K562 (cell line): Measurements from ENCODE around the gene CREB3L1. TPM values are rescaled to one million over a fixed set of nuclear protein-coding genes. Genes with fewer than 3 reads are reported as not detected.

ENCODE experiments used
- BACH1 ChIP-seq: fragments of 200-800 bp; sonication (Bioruptor generic); IDR thresholded peaks from 2 replicates; pipeline ENCODE4 v1.6.1; 2016; ENCODE audit warnings: missing genetic modification characterization, missing compliant biosample characterization
- CEBPB ChIP-seq: fragments of 450-650 bp; IDR thresholded peaks from 2 replicates; pipeline ENCODE4 v1.6.1; 2016; ENCODE audit warnings: missing genetic modification characterization, missing compliant biosample characterization
- NBN ChIP-seq: fragments of 450-650 bp; IDR thresholded peaks from 2 replicates; pipeline ENCODE4 v1.6.1; 2016; ENCODE audit warnings: low read depth, mild to moderate bottlenecking
- NR2C2 ChIP-seq, 2 experiments: fragments of 200-800 bp in 1 of 2; sonication (Bioruptor generic) in 1 of 2; sonication (generic) in 1 of 2; formaldehyde crosslinking in 1 of 2; IDR thresholded peaks; 2 replicates each; pipeline versions ENCODE4 v1.6.1 to v1.8.0; 2016 to 2022; ENCODE audit warnings: mild to moderate bottlenecking in 1 of 2, missing compliant biosample characterization in 1 of 2, missing genetic modification characterization in 1 of 2, missing genetic modification reagents in 1 of 2
- ZBTB8A ChIP-seq: fragments of 450-650 bp; IDR thresholded peaks from 2 replicates; pipeline ENCODE4 v1.6.1; 2018; ENCODE audit warnings: mild to moderate bottlenecking, moderate library complexity; ENCODE audit not compliant: partially characterized antibody
- ZNF224 ChIP-seq: sonication (generic); formaldehyde crosslinking; IDR thresholded peaks from 2 replicates; pipeline ENCODE4 v1.8.0; 2022; ENCODE audit warnings: mild to moderate bottlenecking, missing genetic modification reagents
- ZNF586 ChIP-seq: fragments of 450-650 bp; formaldehyde crosslinking; conservative IDR thresholded peaks from 2 replicates; pipeline ENCODE4 v1.4.0; 2020; ENCODE audit warnings: mild to moderate bottlenecking, moderate library complexity
- ZNF76 ChIP-seq: fragments of 250-450 bp; sonication (Bioruptor Pico); IDR thresholded peaks from 2 replicates; pipeline ENCODE4 v1.4.0; 2020; ENCODE audit warnings: mild to moderate bottlenecking, moderate library complexity, borderline replicate concordance
- polyA plus RNA-seq, 8 experiments: library from polyadenylated mRNA; depleted of rRNA in 4 of 8; stranded (reverse) in 5 of 8; unstranded in 3 of 8; fragments of >200 nt; fragmentation: Nextera tagmentation in 2 of 8; fragmentation: Illumina TruSeq in 1 of 8; extraction: Ambion mirVana in 2 of 8; extraction: Trizol in 1 of 8; gene quantifications; 2 replicates each; pipeline versions ENCODE4 v1.2.1 to v1.2.3, GENCODE V29; 2011 to 2014; ENCODE audit warnings: inconsistent platforms in 1 of 8, missing spikeins in 1 of 8
- total RNA-seq, 7 experiments: library from RNA; depleted of rRNA in 6 of 7; stranded (reverse); fragments of >200 nt in 6 of 7; fragmentation: Illumina TruSeq in 2 of 7; extraction: Trizol in 2 of 7; gene quantifications; 2 replicates each; pipeline versions ENCODE4 v1.2.1 to v1.2.3, GENCODE V29; 2011 to 2021; ENCODE audit warnings: low replicate concordance in 1 of 7
- TF ChIP-seq, protein P1 (sequence below): fragments of 450-650 bp; IDR thresholded peaks from 2 replicates; pipeline ENCODE4 v1.6.1; 2018; ENCODE audit warnings: mild to moderate bottlenecking, low read depth; ENCODE audit not compliant: partially characterized antibody
- TF ChIP-seq, protein P2 (sequence below): sonication (generic); formaldehyde crosslinking; IDR thresholded peaks from 2 replicates; pipeline ENCODE4 v1.8.0; 2022; ENCODE audit warnings: mild to moderate bottlenecking, missing genetic modification reagents
- TF ChIP-seq, protein P3 (sequence below): fragments of 250-450 bp; sonication (Bioruptor Pico); IDR thresholded peaks from 2 replicates; pipeline ENCODE4 v1.5.0; 2020; ENCODE audit warnings: mild to moderate bottlenecking

The CREB3L1 gene
- total and polyA plus RNA-seq, 9 of the 15 experiments (the other 6 are each of a cell fraction or from before 2014, with no cell fraction given), result 1.2 to 27.6 (median 3.7) TPM

DNA sequence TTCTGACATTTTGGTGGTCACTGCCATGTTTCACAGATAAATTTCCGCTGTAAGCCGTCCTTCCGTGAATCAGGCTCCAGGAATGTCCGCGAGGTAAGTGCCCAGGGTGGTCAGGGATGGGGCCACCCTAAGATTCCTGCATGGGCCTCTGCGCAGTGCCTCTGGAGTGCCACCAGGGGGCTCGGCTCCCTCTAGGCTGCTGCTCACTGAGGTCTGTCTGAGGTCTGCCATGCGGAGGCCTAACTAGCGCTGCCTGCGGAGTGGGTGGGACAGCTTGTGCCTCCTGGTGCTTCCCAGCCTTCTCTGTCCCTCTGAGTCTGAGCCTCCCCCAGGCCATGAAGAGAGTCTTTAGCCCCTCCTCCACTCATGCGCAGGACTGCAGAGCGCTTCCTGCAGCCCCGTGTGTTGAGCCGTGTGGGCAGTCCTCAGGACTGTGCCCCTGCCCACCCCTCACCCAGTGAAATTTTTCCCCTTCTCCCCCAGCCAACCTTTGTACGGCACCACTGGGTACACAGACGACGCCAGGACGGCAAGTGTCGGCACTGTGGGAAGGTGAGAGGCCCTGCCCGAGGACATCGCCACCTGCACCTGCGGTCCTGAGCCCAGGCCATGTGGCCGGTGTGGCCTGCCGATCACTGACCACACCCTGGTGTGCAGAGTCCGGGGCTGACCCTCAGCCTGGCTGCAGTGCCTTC, 92.1 kb downstream of the CREB3L1 start (continued):
- no peak for TF ChIP-seq ZBTB8A
- TF ChIP-seq, protein P1, sequence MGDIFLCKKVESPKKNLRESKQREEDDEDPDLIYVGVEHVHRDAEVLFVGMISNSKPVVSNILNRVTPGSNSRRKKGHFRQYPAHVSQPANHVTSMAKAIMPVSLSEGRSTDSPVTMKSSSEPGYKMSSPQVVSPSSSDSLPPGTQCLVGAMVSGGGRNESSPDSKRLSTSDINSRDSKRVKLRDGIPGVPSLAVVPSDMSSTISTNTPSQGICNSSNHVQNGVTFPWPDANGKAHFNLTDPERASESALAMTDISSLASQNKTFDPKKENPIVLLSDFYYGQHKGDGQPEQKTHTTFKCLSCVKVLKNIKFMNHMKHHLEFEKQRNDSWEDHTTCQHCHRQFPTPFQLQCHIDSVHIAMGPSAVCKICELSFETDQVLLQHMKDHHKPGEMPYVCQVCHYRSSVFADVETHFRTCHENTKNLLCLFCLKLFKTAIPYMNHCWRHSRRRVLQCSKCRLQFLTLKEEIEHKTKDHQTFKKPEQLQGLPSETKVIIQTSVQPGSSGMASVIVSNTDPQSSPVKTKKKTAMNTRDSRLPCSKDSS, result no peak
- TF ChIP-seq, protein P2, sequence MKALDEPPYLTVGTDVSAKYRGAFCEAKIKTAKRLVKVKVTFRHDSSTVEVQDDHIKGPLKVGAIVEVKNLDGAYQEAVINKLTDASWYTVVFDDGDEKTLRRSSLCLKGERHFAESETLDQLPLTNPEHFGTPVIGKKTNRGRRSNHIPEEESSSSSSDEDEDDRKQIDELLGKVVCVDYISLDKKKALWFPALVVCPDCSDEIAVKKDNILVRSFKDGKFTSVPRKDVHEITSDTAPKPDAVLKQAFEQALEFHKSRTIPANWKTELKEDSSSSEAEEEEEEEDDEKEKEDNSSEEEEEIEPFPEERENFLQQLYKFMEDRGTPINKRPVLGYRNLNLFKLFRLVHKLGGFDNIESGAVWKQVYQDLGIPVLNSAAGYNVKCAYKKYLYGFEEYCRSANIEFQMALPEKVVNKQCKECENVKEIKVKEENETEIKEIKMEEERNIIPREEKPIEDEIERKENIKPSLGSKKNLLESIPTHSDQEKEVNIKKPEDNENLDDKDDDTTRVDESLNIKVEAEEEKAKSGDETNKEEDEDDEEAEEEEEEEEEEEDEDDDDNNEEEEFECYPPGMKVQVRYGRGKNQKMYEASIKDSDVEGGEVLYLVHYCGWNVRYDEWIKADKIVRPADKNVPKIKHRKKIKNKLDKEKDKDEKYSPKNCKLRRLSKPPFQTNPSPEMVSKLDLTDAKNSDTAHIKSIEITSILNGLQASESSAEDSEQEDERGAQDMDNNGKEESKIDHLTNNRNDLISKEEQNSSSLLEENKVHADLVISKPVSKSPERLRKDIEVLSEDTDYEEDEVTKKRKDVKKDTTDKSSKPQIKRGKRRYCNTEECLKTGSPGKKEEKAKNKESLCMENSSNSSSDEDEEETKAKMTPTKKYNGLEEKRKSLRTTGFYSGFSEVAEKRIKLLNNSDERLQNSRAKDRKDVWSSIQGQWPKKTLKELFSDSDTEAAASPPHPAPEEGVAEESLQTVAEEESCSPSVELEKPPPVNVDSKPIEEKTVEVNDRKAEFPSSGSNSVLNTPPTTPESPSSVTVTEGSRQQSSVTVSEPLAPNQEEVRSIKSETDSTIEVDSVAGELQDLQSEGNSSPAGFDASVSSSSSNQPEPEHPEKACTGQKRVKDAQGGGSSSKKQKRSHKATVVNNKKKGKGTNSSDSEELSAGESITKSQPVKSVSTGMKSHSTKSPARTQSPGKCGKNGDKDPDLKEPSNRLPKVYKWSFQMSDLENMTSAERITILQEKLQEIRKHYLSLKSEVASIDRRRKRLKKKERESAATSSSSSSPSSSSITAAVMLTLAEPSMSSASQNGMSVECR (CRISPR knock-in tag), result peak; percentile 64; the same call in 1 of the 2 replicates
- TF ChIP-seq, protein P3, sequence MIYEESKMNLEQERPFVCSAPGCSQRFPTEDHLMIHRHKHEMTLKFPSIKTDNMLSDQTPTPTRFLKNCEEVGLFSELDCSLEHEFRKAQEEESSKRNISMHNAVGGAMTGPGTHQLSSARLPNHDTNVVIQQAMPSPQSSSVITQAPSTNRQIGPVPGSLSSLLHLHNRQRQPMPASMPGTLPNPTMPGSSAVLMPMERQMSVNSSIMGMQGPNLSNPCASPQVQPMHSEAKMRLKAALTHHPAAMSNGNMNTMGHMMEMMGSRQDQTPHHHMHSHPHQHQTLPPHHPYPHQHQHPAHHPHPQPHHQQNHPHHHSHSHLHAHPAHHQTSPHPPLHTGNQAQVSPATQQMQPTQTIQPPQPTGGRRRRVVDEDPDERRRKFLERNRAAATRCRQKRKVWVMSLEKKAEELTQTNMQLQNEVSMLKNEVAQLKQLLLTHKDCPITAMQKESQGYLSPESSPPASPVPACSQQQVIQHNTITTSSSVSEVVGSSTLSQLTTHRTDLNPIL (CRISPR knock-in tag), result no peak
- no peak for TF ChIP-seq ZNF224 (CRISPR knock-in tag)
- TF ChIP-seq NR2C2 (CRISPR knock-in tag; IDR thresholded peaks at IDR 0.05), result 0 out of 2 replicates have a peak, but pooled peaks have one; percentile 12
- no peak for TF ChIP-seq NR2C2 (tag; IDR thresholded peaks at IDR 0.05)
- TF ChIP-seq ZNF586, result no peak
- TF ChIP-seq ZNF76 (CRISPR knock-in tag), result no peak
- no peak for TF ChIP-seq NBN
- no peak for TF ChIP-seq CEBPB (tag)
- TF ChIP-seq BACH1 (tag), result no peak
